Inferior parietal cortex (tissue), 1 donor: ENCODE data around the gene NOS1.

Experiments used
- DNase-seq: peaks from one replicate; pipeline ENCODE4 v3.0.0-alpha.2; 2016; ENCODE audit errors: extremely low spot score

The NOS1 gene

DNA sequence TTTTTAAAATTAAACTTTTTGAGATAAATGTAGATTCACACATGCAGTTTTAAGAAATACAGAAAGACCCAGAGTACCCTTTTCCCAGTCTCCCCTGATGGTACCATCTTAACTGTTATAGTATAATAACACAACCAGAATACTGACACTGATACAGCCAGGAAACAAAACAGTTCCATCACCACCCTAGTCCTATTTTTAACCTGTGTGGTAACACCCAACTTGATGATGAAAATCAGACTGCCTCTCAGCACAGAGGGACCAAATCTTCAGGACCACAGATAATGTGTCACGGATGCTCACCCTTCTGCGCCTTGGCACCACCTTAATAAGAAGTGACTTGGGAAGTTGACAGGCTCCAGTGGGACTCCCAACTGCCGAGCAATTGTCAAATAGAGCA is 189.3 kb downstream of the NOS1 start:
- no peak for DNase-seq

DNA sequence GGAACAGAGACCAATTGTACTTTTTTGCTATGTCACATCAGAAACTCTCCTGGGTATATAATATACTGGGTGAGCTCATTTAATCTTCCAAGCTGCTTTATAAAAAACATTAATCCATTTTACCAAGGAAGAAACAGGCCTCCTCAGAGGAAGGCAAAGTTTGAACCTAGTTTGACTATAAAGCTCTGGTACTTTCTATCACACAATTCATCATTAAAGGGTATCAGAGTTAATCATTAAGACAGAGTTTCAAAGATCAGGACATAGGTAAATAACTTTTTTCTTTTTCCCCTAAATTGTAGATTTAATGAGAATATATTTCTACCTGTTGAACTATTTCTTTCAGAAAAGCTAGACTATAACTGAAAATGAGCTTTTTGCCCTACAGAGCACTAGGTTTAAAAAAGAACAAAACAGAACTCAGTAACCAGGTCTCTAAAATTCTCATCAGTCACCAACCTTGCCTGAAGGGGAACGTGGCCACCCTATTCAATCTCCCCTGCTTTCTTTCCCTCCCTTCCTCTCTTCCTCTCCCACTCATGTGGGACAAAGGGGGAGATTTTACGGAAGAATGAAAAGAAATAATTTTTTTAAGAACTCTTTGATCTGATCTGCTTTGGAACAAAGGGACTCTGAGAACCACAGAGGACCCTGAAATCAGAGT is 189.8 kb downstream of the NOS1 start:
- no peak for DNase-seq

DNA sequence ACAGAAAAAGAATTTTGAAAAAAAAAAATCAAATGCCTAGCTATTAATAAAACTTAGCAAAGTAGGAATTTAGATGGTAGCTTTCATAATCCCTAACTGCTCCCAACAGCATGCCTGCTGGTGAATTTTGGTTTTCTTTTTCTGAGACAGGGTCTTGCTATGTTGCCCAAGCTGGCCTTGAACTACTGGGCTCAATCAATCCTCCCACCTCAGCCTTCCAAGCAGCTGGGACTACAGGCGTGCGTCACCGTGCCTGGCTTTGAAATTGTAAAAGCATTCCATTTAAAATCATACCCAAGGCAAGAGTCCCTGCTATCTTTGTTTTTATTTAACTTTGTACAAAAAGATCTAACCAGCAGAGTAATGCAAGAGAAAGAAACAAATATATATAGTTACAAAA is 191.9 kb downstream of the NOS1 start:
- no peak for DNase-seq

DNA sequence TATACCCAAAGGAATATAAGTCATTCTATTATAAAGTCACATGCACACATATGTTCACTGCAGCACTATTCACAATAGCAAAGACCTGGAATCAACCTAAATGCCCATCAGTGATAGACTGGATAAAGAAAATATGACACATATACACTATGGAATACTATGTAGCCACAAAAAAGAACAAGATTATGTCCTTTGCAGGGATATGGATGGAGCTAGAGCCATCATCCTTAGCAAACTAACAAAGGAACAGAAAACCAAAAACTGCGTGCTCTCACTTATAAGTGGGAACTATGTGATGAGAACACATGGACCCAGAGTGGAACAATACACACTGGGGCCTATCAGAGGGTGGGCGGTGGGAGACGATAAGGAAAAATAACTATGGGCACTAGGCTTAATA is 192.4 kb downstream of the NOS1 start:
- DNase-seq, result no peak

DNA sequence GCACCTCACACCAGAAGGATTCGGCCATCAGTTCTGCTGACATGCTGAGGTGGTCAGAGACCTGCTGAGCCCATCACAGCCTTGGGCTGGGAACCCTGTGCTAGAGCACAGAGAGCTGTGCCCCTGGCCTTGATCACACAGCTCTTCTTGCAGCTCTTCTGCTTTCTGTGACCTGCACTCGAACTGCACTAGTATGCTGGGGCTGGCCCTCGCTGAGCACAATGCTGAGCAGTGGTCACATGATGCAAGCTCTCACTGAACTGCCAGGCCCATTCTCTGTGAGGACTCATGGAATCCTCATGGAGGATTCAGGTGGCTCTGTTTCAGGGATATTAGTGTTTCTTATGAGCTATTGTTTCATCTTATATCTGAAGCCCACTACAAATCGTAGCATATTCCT is 193.7 kb downstream of the NOS1 start:
- no peak for DNase-seq

- no peak for DNase-seq
Measured at GRCh38 chr12:117166107-117166506, 195.3 kb downstream of the NOS1 start.

GRCh38 chr12:117165342-117165741 is 196.1 kb downstream of the NOS1 start:
- no peak for DNase-seq

- DNase-seq, result no peak
Measured at GRCh38 chr12:117162633-117163032, 198.8 kb downstream of the NOS1 start.

- DNase-seq, result no peak
Measured at GRCh38 chr12:117162167-117162539, 199.3 kb downstream of the NOS1 start.

DNA sequence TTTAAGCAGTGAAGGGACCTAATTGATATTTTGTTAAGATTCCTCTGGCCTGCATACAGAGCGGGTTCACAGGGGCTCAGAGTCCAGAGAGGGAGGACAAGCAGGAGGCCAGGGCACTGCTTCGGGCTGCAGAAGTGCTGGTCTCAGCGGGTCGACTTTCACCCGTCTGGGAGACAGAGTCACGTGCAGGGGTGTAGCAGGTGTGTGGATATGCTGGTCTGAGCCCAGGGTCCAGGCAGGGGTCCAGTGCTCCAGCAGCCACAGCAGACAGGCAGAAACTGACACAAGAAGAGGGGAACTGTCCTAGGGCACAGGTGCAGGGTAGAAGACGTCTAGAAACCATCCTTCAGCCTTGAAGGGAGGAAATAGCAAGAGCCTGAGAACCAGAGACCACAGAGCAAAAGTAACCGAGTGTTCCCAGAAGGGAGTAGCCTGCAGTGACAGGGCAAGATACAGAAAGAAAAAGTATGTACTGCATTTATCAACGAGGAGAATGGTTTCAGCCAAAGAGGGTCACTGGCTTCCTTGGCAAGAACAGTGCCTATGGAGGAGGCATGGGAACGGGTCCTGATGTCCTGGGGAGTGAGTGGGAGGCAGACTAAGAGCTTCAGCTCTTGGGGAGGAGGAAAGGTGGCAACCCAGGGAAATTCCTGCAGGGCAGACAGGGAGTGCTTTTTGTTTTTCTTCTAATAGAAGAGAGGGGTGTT is 199.8 kb downstream of the NOS1 start:
- DNase-seq, result no peak

DNA sequence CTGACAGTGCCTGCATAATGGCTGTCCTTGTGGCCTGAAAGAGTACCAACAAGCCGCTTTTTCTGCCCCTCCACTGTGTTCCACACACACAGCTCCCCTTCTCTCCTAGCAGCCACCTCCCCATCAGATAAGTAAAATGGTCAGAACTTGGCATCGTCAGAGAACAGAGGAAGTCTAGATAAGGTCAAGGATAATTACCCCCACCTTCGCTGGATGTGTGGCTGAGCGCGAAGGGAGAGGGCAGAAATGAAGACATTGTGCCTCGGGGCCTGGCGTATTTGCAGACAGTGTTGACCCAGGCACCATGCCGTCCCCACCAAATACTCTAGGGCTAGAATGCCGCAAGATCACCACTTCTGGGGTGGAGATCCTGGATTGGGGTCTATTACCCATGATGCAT is 201.8 kb downstream of the NOS1 start:
- no peak for DNase-seq

DNA sequence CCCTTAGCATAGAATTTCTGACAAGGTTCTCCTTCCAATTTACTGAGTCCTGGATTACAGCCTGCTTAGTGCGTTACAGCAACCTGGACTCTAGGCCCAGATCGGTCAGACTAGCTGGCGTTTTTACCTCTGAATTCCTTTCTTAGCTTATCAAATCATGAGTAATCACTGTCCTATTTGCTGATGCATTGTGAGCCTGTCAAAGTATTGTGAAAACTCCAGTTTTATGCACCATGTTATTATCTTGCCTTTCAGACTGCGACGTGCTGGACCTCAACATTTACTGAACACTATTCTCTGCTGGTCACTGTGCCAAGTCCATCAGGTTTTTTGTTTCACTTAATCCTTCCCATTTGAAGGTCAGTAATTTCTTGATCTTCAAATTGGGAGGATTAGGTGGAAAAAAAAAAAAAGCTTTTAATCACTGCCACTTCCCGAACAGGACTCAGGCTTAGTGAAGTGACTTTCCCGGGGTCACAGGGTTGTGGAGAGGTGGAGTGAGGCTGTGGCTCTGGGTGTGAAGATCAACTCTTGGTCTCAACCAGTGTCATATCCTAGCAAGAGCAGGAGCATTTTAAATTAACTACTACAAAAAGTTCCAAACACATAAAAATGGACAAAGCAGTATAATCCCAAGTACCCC is 202.4 kb downstream of the NOS1 start:
- DNase-seq, result no peak
